HG02610 (cell line): Measurements from ENCODE around the gene NXN.
A peak's percentile ranks its signal among the peaks of the same experiment; 100 is the strongest.
"Not testable (repeated sequence)": the region's sequence is repeated elsewhere in the genome, so short reads cannot be mapped to it uniquely, and the experiment has no call there.

Experiments used
- ATAC-seq: cut with Tn5 transposase; IDR thresholded peaks from one replicate; pipeline ENCODE4 v1.9.1; 2021; ENCODE audit warnings: mild to moderate bottlenecking, moderate library complexity; ENCODE audit not compliant: unreplicated experiment

NXN gene

GRCh38 chr17:1007310-1008007 lies 27.9 kb upstream of the NXN start:
- ATAC-seq, result no peak

- no peak for ATAC-seq
These were observed 26.5 kb upstream of the NXN start for GRCh38 chr17:1006054-1006453.

GRCh38 chr17:1005361-1005946 lies 25.9 kb upstream of the NXN start:
- no peak for ATAC-seq

- no peak for ATAC-seq
These were observed 25.3 kb upstream of the NXN start for GRCh38 chr17:1004769-1005295.

DNA sequence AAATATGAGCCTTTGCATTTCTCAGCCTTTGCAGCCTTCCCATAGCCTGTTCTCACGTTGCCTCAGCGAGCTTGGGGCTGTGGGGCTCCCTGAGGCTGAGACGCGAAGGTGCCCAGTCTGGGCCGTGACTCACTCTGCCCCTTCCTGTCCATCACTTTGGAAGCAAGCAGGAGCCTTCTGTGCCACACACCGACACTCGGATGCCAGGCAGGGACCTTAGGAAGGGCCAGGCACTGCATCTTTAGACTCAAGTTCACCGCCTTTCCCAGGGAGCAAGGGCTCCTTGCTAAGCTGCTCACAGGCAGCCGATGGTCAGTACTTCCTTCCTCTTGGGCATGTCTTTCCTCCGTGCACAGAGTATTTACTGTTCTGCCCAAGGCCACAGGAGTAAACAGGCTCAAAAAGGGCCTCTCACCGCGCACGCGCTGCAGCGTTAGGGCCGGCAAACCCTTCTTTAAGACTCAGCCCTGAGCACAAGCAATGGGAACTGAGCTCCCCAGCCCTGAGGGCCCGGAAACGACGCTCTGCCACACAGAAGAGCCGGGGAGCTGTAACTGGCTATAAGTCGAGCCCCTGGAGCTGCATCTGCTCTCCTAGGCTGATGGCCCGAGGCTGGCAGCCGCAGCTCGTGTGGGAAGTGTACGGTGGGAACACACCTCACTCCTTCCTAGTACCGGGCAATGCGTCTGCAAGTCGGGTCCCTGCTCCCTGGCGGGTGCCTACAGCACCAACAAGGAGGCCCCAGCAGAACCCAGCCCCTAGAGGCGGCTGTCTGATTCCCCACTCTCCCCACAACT lies 24.6 kb upstream of the NXN start:
- ATAC-seq, result no peak

DNA sequence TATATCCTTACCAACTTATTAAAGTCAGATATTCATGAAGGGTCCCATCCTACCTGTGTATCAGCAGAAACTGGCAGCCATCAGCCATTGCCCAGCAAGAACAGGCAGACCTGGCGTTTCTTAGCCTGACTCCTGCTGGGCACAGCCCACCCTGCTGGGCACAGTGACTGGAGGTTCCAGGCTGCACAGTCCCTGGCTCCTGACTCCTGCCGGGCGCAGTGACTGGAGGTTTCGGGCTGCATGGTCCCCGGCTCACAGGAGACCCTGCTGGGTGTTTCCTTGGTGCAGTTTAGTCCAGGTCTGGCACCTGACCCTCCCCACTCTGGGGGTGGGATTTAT lies 24.0 kb upstream of the NXN start:
- no peak for ATAC-seq

- ATAC-seq, result no peak
These were observed 23.4 kb upstream of the NXN start for GRCh38 chr17:1002771-1003555.

- ATAC-seq, result no peak
These were observed 22.8 kb upstream of the NXN start for GRCh38 chr17:1002412-1002753.

- ATAC-seq, result no peak
These were observed 22.2 kb upstream of the NXN start for GRCh38 chr17:1001640-1002411.

DNA sequence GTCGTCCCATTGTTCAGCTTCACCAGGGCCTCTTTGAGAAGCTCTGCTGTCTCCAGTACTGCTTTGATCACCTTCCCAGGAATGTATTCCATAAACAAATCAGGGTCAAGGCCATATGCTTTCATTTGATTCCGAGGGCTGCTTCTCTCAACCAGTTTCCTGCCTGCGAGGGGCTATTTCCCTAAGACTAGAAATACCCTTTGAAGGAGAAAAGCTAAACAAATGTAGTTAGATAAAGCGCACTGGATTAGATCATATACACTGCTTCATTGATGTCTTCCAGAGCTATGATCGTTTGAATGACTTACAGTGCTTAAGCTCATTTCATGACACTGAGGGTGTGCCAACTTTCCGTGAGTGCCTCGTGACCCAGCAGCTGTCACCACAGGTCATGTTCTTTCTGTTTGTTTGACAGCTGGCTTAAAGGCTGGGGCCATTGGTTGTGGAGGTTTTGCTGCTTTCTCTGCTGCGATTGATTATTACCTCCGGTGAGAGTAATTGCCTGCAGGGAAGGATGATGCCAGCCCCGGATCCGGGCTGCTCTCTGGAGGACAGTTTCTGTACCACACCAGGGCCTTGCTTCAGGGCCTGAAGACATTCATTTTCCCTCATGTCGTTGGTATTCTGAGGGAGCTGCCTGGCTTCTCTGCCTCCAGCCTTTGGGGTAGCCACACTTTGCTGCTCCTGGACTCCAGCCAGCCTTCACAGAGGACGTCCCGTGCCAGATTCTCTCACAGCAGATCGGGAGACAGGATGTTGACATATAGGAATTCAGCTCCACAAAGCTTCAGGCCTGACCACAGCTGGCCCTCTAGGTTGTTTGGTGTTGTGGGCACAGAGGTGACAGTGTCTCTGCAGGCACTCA lies 21.3 kb upstream of the NXN start:
- ATAC-seq, result no peak

- no peak for ATAC-seq
These were observed 18.5 kb upstream of the NXN start for GRCh38 chr17:998111-998510.

DNA sequence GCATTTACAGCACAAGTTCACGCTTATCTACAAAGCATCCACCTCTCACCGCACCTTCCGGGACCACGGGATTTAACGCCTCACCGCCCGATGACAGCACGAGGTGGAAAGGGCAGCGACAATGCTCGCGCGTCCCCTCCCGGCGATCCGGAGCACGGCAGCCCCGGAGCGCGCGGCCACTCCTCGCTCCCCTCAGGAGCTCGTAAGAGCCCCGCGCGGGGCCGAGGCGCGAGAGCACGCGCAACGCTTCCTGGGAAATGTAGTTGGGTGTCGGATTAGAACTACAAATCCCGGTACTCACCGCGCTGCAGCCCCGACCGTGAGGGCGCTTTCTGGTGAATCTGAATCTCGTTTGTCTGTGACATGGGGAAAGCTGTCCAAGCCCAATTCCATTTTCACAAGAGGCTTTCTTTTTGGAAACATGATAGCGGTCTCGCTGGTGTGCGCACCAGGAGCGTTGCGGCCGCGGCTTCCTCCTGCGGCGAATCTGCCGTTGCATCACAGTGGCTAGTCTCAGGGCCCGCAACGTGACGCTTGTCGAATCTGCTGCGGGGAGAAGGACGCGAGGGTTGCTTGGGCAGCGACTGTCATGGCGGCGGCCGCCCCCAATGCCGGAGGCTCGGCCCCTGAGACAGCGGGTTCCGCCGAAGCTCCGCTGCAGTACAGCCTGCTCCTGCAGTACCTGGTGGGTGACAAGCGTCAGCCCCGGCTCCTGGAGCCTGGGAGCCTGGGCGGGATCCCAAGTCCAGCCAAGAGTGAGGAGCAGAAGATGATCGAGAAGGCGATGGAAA lies 17.2 kb upstream of the NXN start, which contains the start of gene TIMM22:
Gene TIMM22, plus strand, starts transcription at position 576 of the 791 bp plus-strand sequence. Its CDS starts 14 bp downstream, at position 590.
- peak; percentile 85 for ATAC-seq

DNA sequence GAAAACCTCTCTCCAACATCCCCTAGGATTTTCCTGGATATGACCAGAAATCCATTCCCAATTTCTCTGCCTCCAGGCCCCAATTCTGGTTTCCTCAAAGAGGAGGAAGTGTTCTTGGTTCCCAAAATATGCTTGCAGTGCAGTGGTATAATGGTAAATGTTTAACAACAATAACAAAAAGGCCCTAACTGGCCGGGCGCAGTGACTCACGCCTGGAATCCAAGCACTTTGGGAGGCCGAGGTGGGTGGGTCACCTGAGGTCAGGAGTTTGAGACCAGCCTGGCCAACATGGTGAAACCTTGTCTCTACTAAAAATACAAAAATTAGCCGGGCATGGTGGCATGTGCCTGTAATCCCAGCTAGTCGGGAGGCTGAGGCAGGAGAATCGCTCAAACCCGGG lies 15.7 kb upstream of the NXN start:
- ATAC-seq, result not testable (repeated sequence)

- ATAC-seq, result no peak
These were observed 13.4 kb upstream of the NXN start for GRCh38 chr17:992933-993332.

DNA sequence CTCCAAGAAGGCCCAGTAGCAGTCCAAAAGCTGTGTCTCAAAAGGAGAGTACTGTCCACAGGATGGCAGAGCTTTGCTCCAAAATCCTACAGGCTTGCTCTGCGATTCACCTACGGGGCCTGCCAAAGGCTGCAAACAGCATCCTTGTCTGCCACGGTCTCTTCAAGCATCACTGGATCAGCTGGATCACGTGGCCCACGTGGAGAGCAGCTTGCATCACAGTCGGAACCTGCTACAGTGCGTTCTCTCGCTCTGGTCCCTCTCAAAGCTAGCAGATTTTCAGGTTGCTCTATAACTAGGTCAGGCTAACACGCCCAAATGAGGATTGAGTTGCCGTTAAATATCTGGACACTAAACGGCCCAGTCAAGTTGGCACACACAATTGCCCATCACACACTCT lies 9.0 kb upstream of the NXN start:
- no peak for ATAC-seq

- ATAC-seq, result no peak
These were observed 8.4 kb upstream of the NXN start for GRCh38 chr17:987931-988330.

GRCh38 chr17:986322-986929 lies 6.8 kb upstream of the NXN start:
- no peak for ATAC-seq

DNA sequence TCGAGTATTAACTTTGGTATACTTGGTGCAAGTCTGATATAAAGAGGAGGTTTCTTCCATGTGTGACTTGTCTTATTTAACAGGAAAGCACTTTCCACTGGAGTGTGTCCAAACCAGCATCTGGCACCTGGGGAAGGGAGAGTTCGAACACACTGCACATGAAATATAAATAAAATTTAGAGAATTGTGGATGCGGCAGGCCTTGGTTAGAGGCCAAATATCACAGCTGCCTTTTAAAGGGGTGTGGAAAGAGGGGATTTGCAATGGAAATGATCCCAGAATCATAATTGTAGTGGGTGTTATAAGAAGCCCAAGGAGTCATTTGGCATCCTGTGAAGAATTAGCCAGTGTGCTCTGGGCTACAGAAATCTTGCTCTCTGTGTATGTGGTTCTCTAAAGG lies 4.3 kb upstream of the NXN start:
- ATAC-seq, result no peak
